GM10248 (cell line): Measurements from ENCODE around the gene RPUSD3.

Experiments used
- CTCF ChIA-PET: fragments of 300-600 bp; sonication (Branson Sonifier 250); formaldehyde crosslinking; extraction: SDS; loops from one replicate; lab custom pipeline; 2021; ENCODE audit warnings: antibody characterized with exemption; lab: Yijun Ruan, JAX
- POLR2A ChIA-PET: fragments of 350-650 bp; sonication (Branson Sonifier 250); formaldehyde crosslinking; extraction: SDS; loops from one replicate; lab custom pipeline; 2020; ENCODE audit warnings: antibody characterized with exemption; lab: Yijun Ruan, JAX
- DNase-seq: peaks from one replicate; pipeline ENCODE4 v3.0.0; 2012; ENCODE audit errors: extremely low spot score
- TF ChIP-seq, protein P1 (sequence below): IDR thresholded peaks from 2 replicates; pipeline ENCODE4 v1.5.1; 2012; ENCODE audit warnings: mild to moderate bottlenecking, low read depth; ENCODE audit errors: extremely low read depth, missing control alignments, control extremely low read depth

Gene RPUSD3

DNA sequence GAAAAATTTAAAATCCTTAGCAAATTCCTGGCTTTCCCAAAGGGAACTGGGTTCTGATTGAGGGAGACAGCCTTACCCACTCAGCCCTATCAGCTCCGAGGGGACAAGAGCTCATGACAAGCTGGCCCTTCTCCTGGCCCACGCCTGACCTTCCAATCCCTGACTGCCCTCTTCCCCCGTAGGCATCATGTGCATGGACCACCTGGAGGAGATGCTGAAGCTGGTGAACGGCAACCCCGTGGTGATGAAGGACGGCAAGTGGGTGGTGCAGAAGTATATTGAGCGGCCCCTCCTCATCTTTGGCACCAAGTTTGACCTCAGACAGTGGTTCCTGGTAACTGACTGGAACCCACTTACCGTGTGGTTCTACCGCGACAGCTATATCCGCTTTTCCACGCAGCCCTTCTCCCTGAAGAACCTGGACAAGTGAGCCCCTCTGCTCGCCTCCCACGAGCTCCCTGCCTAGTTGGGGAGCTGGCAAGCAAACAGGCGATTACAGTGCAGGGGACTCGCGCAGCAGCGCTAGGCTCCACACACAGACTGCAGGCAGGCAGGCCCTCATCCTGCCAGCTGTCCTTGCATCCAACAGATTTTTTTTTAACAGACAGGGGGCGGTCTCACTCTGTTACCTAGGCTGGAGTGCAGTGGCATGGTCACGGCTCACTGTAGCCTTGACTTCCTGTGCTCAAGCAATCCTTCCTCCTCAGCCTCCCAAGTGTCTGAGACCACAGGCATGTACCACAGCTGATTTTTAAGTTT lies 16.8 kb downstream of the RPUSD3 start:
- ChIA-PET CTCF (interaction anchor here (0.9 to 1.4 kb wide), 8 partner anchors 10 to 78 kb away, joined by 3 to 4 read pairs (median 4); partner anchors contain the start of genes OGG1 and RPUSD3), POLR2A (no interaction called here)
- TF ChIP-seq, protein P1, sequence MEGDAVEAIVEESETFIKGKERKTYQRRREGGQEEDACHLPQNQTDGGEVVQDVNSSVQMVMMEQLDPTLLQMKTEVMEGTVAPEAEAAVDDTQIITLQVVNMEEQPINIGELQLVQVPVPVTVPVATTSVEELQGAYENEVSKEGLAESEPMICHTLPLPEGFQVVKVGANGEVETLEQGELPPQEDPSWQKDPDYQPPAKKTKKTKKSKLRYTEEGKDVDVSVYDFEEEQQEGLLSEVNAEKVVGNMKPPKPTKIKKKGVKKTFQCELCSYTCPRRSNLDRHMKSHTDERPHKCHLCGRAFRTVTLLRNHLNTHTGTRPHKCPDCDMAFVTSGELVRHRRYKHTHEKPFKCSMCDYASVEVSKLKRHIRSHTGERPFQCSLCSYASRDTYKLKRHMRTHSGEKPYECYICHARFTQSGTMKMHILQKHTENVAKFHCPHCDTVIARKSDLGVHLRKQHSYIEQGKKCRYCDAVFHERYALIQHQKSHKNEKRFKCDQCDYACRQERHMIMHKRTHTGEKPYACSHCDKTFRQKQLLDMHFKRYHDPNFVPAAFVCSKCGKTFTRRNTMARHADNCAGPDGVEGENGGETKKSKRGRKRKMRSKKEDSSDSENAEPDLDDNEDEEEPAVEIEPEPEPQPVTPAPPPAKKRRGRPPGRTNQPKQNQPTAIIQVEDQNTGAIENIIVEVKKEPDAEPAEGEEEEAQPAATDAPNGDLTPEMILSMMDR: no peak
- no peak for DNase-seq

DNA sequence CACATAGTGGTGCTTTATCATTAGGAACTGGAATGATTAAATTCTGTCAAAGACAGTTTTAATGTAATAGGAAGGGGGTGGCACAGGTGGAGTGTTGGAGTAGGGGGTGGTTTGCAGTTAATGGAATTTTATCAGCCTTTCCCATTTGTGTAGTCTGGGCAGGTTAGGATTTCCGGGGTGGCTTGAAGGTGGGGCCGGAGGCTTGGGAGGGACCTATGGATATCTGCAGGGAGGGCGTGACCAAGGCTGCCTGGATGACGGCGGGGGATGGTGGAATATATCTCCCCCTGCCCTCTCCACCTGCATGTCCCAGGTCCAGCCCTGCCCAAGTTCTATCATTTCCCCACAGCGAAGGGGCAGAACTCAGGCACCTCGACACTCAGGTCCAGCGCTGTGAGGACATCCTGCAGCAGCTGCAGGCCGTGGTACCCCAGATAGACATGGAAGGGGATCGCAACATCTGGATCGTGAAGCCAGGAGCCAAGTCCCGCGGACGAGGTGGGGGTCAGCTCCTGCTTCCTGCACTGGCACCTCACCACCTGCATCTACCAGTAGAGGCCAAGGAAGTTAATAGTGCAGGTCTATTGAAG lies 18.3 kb downstream of the RPUSD3 start:
- TF ChIP-seq, protein P1: no peak
- ChIA-PET POLR2A (no interaction called here), CTCF (interaction anchor here (1.1 to 1.2 kb wide), 2 partner anchors 10 to 29 kb away, joined by 4 read pairs; no protein-coding TSS in a partner anchor)
- no peak for DNase-seq

DNA sequence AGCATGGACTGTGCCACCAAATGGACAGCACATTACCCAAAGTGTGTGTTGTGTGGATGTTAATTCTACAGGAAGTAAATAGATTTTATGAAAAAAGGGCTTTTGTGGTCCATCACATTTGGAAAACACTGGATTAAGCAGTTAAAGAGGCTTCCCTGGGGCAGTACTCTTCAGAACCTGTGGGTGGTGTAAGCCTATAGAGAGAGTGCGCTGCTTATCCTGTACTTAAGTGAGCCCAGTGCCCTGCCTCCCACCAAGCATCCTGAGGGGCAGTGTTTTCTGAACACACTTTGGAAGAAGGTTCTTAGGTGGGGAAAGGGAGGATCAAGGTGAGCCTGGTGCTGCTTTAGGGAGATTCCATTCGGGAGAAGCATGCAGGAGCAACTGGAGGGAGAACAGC lies 22.9 kb downstream of the RPUSD3 start:
- no peak for DNase-seq
- ChIA-PET POLR2A (no interaction called here), CTCF (interaction anchor here (1.3 kb wide), 1 partner anchor 26 kb away, joined by 3 read pairs; no protein-coding TSS in a partner anchor)
- TF ChIP-seq, protein P1: no peak

DNA sequence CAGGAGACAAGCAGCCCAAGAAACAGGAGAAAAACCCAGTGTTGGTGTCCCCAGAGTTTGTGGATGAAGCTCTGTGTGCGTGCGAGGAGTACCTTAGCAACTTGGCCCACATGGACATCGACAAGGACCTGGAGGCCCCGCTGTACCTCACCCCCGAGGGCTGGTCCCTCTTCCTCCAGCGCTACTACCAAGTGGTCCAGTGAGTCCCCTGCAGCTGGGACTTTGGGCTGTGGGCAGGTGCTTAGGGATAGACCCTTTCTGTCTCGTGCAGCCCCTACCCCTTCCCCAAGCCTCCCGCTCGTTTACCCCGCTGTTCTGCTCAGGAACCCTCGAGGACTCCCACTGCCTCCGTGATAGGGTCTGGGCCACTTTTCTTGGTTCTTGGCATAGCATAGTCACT lies 23.3 kb downstream of the RPUSD3 start:
- DNase-seq: no peak
- TF ChIP-seq, protein P1: no peak
- ChIA-PET POLR2A (no interaction called here), CTCF (interaction anchor here (0.8 to 2.1 kb wide), 4 partner anchors 11 to 26 kb away, joined by 3 to 4 read pairs (median 4); no protein-coding TSS in a partner anchor)

DNA sequence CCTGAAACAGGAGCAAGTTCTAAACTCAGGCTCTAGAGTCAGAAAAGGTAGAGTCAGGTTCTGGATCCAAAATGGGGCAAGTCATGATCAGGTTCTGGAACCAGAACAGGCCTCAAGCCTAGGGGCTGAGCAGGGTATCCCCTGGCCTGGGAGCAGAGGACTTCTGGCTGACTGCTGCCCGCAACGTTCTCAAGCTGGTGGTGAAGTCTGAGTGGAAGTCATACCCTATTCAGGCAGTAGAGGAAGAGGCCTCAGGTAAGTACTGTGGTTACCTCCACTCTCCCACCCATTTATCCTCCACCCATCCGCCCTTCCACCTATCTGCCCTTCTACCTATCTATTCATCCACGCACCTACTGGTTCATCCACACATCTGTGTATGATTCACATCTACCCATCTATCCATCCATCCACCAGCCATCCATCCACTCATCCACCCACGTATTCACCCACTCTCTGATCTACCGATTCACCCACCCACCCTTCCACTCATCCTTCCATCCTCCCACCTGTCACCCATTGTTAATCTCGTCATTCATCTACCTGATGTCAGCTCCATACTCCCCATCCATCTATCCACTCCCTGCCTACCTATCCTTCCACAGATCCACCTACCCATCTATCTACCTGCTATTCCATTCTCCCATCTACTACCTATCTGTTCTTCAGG lies 25.0 kb downstream of the RPUSD3 start:
- ChIA-PET POLR2A (no interaction called here), CTCF (interaction anchor here (1.5 to 2.1 kb wide), 2 partner anchors 11 to 12 kb away, joined by 4 read pairs; no protein-coding TSS in a partner anchor)
- no peak for DNase-seq
- TF ChIP-seq, protein P1: no peak

DNA sequence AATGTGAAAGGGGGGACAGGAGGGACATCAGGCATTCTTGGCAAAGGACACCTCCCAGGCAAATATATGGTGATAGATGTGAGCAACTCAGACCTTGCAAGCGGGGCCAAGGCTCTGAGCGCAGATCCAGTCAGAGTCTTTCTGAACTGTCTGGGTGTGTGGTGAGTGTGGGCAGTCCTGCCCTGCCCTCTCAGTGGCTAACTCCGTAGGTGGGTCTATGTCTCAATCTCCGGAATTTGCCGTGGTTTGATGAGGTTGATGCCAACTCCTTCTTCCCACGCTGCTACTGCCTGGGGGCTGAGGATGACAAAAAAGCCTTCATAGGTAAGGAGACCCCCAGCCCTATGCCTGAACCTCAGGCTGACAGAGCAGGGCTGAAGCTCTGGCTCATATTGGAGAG lies 26.4 kb downstream of the RPUSD3 start:
- CTCF ChIA-PET: interaction anchor here (1.2 kb wide), 2 partner anchors 9 to 14 kb away, joined by 3 to 5 read pairs; no protein-coding TSS in a partner anchor
- TF ChIP-seq, protein P1: no peak
- DNase-seq: no peak
- POLR2A ChIA-PET: no interaction called here
